Adrenal gland (tissue), 12 donors: ENCODE measurements around the gene EXOC3L1. TPM values are rescaled to one million over a fixed set of nuclear protein-coding genes. Genes with fewer than 3 reads are reported as not detected.

ENCODE experiments used
- DNase-seq, 7 donors: peaks; one replicate each; pipeline ENCODE4 v3.0.0-alpha.2; 2019 to 2020
- H3K27ac ChIP-seq, 5 donors: fragments of 200-600 bp; sonication (generic) in 4 of 5; 1 replicate in 3 of 5; 2 replicates in 2 of 5; pipeline versions ENCODE4 v1.5.1 to v1.8.0; 2016 to 2020; ENCODE audit warnings: mild to moderate bottlenecking in 1 of 5
- H3K27me3 ChIP-seq: fragments of 200-600 bp; 2 replicates; pipeline ENCODE4 v1.8.0; 2021
- H3K36me3 ChIP-seq, 2 donors: fragments of 200-600 bp; replicated peaks in 1 of 2; 1 replicate in 1 of 2; 2 replicates in 1 of 2; pipeline versions ENCODE4 v1.5.1 to v1.8.0; 2018 to 2022
- H3K4me1 ChIP-seq, 2 donors: fragments of 200-600 bp; replicated peaks in 1 of 2; 1 replicate in 1 of 2; 2 replicates in 1 of 2; pipeline versions ENCODE4 v1.5.1 to v1.8.0; 2018 to 2021
- H3K4me3 ChIP-seq, 4 donors: fragments of 200-600 bp; sonication (generic) in 3 of 4; one replicate each; pipeline ENCODE4 v1.5.1; 2016 to 2018
- H3K9me3 ChIP-seq, 3 donors: fragments of 200-600 bp; sonication (generic) in 1 of 3; replicated peaks in 1 of 3; 1 replicate in 2 of 3; 2 replicates in 1 of 3; pipeline versions ENCODE4 v1.5.1 to v1.8.0; 2016 to 2021
- CTCF ChIP-seq, 6 experiments: fragments of 450-650 bp in 4 of 6; fragments of 200-600 bp in 2 of 6; sonication (generic) in 1 of 6; IDR thresholded peaks; 1 replicate in 5 of 6; 2 replicates in 1 of 6; pipeline versions ENCODE4 v1.5.1 to v1.8.0; 2016 to 2021; ENCODE audit warnings: antibody characterized with exemption in 6 of 6, mild to moderate bottlenecking in 2 of 6, moderate library complexity in 1 of 6
- POLR2A ChIP-seq, 2 donors: fragments of 450-650 bp; IDR thresholded peaks; one replicate each; pipeline ENCODE4 v1.6.1; 2017; ENCODE audit warnings: antibody characterized with exemption in 2 of 2, mild to moderate bottlenecking in 2 of 2, moderate library complexity in 1 of 2
- WGBS, 4 donors: extraction: QIAGEN DNeasy Blood & Tissue Kit in 2 of 4; methylation state at CpG; one replicate each; pipeline versions ENCODE4 v1.1.5 to v1.1.7; 2013 to 2017; 5-methylcytosine and 5-hydroxymethylcytosine counted together
- intact Hi-C, 2 donors: fragments of 100-400 bp; cut with DNase I; formaldehyde crosslinking; loops; one replicate each; pipeline versions ENCODE4 v1.14.1 to v1.15.0; 2022 to 2023
- polyA plus RNA-seq, 3 donors: library from polyadenylated mRNA; stranded (reverse); fragments of 200-250 nt in 2 of 3; fragments of 350-450 nt in 1 of 3; fragmentation: Illumina TruSeq in 1 of 3; extraction: RNeasy Lipid Tissue Mini Kit (QIAGEN cat#74804) in 1 of 3; gene quantifications; one replicate each; pipeline ENCODE4 v1.2.3, GENCODE V29; 2013 to 2014
- total RNA-seq, 9 donors: library from RNA; depleted of rRNA in 4 of 9; stranded (reverse); fragments of >200 nt in 4 of 9; fragments of 120-200 nt in 1 of 9; fragmentation: NEBNext Ultra II Directional in 1 of 9; extraction: Animal tissue kit (Norgen Biotek cat#: 25700) in 1 of 9; gene quantifications; one replicate each; pipeline versions ENCODE4 v1.1.0 to v1.2.4, GENCODE V29; 2013 to 2023
- donor health status: healthy with polysubstance abuse.
- donor health status: Bipolar disorder and iron deficiency.
- donor health status: DM: yes; HTN: yes; CAD: no.
- donor health status: DM: no; HTN: no; CAD: no.
- donor health status: DM: no; HTN: no; CAD: no.
- donor health status: DM: yes; HTN: yes; CAD: no.

Gene EXOC3L1
- total and polyA plus RNA-seq, 12 donors: 0.71 to 27.2 (median 11.8) TPM

- TF ChIP-seq POLR2A (IDR thresholded peaks at IDR 0.05) (no peak), CTCF (IDR thresholded peaks at IDR 0.05) (peak; percentile 55 to 99 (median 82))
- Histone ChIP-seq H3K27me3 (no peaks in the 10 kb centered on the region), H3K4me3 (peak overlapping the region in 1 of 4 donors; percentile 28), H3K36me3 (no peaks in the 10 kb centered on the region), H3K9me3 (no peaks in the 10 kb centered on the region), H3K4me1 (peaks cover 6 to 27% of the 10 kb centered on the region in 2 donors), H3K27ac (no peak overlapping the region)
- 14 to 56% (median 18%) methylated on average over 18 to 74 of the region's 74 CpGs for WGBS, 4 donors
- intact Hi-C loops: loop anchor here (5.0 to 10.0 kb wide), 4 partner anchors 48 to 178 kb away; partner anchors contain the start of gene PHAF1 (in 1 of the 2)
- DNase-seq: peak in 6 of 7 donors; percentile 71 to 84 (median 76)
These were observed 34.4 kb downstream of the EXOC3L1 start for GRCh38 chr16:67155295-67156142.

DNA sequence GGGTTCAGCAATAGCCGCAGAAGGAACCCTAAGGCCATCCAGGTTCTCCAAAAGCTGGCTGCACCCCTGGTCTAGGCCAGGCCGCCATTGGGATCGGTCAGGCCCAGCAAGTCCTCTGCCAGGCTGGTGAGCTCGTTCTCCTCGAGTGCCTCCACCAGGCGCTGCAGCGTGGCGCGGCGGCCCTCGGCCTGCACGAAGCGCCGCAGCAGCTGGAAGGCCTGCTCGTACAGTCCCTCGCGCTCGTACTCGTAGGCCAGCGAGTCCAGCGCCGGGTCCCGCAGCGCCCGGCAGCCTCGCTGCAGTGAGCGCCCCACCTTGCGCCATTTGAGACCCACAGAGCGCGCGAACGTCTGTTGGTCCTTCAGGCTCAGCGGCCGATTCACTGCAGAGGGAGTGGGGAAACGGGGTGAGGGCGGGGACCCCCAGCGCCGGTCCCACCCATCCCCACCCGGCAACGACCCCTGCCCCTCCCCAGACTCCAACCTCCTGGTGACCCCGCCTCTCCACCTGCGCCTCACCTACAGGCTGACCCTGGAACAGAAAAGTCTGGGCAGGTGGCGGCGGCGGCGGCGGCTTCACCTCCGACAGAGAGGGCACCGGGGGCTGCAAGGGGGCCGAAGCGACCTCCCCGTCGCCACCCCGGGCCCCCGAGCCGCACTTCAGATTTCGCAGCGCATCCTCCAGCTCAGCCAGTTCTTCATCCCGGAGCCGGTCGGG lies 35.2 kb downstream of the EXOC3L1 start:
- peak in 3 of 7 donors; percentile 8 to 53 (median 25) for DNase-seq
- WGBS, 4 donors: 31 to 50% (median 37%) methylated on average over 2 to 61 of the region's 61 CpGs
- Histone ChIP-seq H3K36me3 (no peaks in the 10 kb centered on the region), H3K27me3 (no peaks in the 10 kb centered on the region), H3K9me3 (no peaks in the 10 kb centered on the region), H3K4me3 (peak overlapping the region in 1 of 4 donors; percentile 28), H3K27ac (no peak overlapping the region), H3K4me1 (peaks cover 6 to 27% of the 10 kb centered on the region in 2 donors)
- intact Hi-C loops: loop anchor here (5.0 to 10.0 kb wide), 4 partner anchors 47 to 177 kb away; partner anchors contain the start of gene PHAF1 (in 1 of the 2)
- no peak for TF ChIP-seq POLR2A (IDR thresholded peaks at IDR 0.05)
- no peak for TF ChIP-seq CTCF (IDR thresholded peaks at IDR 0.05)

- Histone ChIP-seq H3K4me1 (peaks cover 0 to 18% of the 10 kb centered on the region in 2 donors), H3K27me3 (no peaks in the 10 kb centered on the region), H3K36me3 (peaks cover 0 to 19% of the 10 kb centered on the region in 2 donors), H3K27ac (peak overlapping the region in 2 of 5 donors; percentile 85 to 92), H3K4me3 (peak overlapping the region in 1 of 4 donors; percentile 78), H3K9me3 (no peaks in the 10 kb centered on the region)
- TF ChIP-seq CTCF (IDR thresholded peaks at IDR 0.05): no peak
- TF ChIP-seq POLR2A (IDR thresholded peaks at IDR 0.05): no peak
- intact Hi-C loops: loop anchor here in 1 of 2 donors (10.0 kb wide), 1 partner anchor 137 kb away; no protein-coding TSS in a partner anchor
- 39 to 66% (median 51%) methylated on average over 5 to 8 of the region's 8 CpGs for WGBS, 4 donors
- DNase-seq: peak in 1 of 7 donors; percentile 8
These were observed 38.4 kb downstream of the EXOC3L1 start for GRCh38 chr16:67151431-67152097.
